Heart left ventricle (tissue), 13 donors: Measurements from ENCODE around the gene ELOB.

ENCODE experiments used
- CTCF ChIP-seq, 12 donors: fragments of 200-600 bp; sonication (generic) in 4 of 12; IDR thresholded peaks; one replicate each; pipeline versions ENCODE4 v1.5.0 to v1.8.0; 2018 to 2022; ENCODE audit warnings: antibody characterized with exemption in 12 of 12, mild to moderate bottlenecking in 5 of 12
- POLR2A ChIP-seq, 2 donors: fragments of 450-650 bp; IDR thresholded peaks; one replicate each; pipeline ENCODE4 v1.6.1; 2017; ENCODE audit warnings: antibody characterized with exemption in 2 of 2, mild to moderate bottlenecking in 2 of 2, moderate library complexity in 2 of 2
- donor health status: ischemic (EF 13 %, LVEDD 7.1; RV severe dilation, severe dysfunction).
- donor health status: DM: no; HTN: yes; CAD: no.
- donor health status: DM: no; HTN: no; CAD: no.
- donor health status: ischemic (EF 25% LVEDD 6.9; RV normal size, moderate dysfunction).
- donor health status: ischemic (EF 25% LVEDD 5.7; RV mildly dilated, moderate dysfunction).
- donor health status: ischemic (EF 35%, LVEDD 5.7; RV mildly dilated, moderate dysfunction).
- donor health status: nonischemic (EF 11% LVEDD 7.7; RV severe dilation, severe dysfunction).
- donor health status: DM: yes; HTN: yes; CAD: no.
- donor health status: PGD.
- donor health status: ischemic (EF 29% LVEDD 5.4; RV normal size, mild dysfunction).
- donor health status: nonischemic (EF 23%, LVEDD 6.1; RV moderate dilation, normal function).

GRCh38 chr16:2787961-2788360 is 10.9 kb upstream of the ELOB start:
- TF ChIP-seq CTCF (IDR thresholded peaks at IDR 0.05) (no peak), POLR2A (IDR thresholded peaks at IDR 0.05) (no peak)
